RWPE1 (cell line): ENCODE measurements around the gene ARFIP1.
"Not testable (repeated sequence)": the region's sequence is repeated elsewhere in the genome, so short reads cannot be mapped to it uniquely, and the experiment has no call there.

ENCODE experiments used
- CTCF ChIA-PET: fragments of 350-600 bp; sonication (Branson Sonifier 250); formaldehyde crosslinking; extraction: SDS; loops from one replicate; lab custom pipeline; 2021; lab: Yijun Ruan, JAX
- POLR2A ChIA-PET: fragments of 400-600 bp; formaldehyde crosslinking; extraction: SDS; loops from one replicate; lab custom pipeline; 2020; ENCODE audit warnings: antibody characterized with exemption; ENCODE audit not compliant: low non-redundant PET; lab: Yijun Ruan, JAX
- DNase-seq: peaks from one replicate; pipeline ENCODE4 v3.0.0; 2012; ENCODE audit warnings: low spot score
- H3K27ac ChIP-seq: fragments of 450-650 bp; 2 replicates; pipeline ENCODE4 v1.5.1; 2017
- CTCF ChIP-seq: fragments of 450-650 bp; conservative IDR thresholded peaks from 2 replicates; pipeline ENCODE4 v1.5.1; 2017; ENCODE audit warnings: low read depth, mild to moderate bottlenecking

ARFIP1 gene

GRCh38 chr4:152862608-152863007 lies 82.9 kb downstream of the ARFIP1 start:
- no peak for DNase-seq
- ChIA-PET POLR2A (no interaction called here), CTCF (no interaction called here)
- no peak for TF ChIP-seq CTCF
- no peak overlapping the region for H3K27ac ChIP-seq

GRCh38 chr4:152864361-152864760 lies 84.6 kb downstream of the ARFIP1 start:
- no peak for TF ChIP-seq CTCF
- POLR2A ChIA-PET, result no interaction called here

GRCh38 chr4:152866432-152866993 lies 86.8 kb downstream of the ARFIP1 start:
- H3K27ac ChIP-seq, CTCF ChIA-PET, POLR2A ChIA-PET, DNase-seq: not testable (repeated sequence)

More at GRCh38 chr4:152864361-152864760, 84.6 kb downstream of the ARFIP1 start:
- DNase-seq, result no peak
- no peak overlapping the region for H3K27ac ChIP-seq
- CTCF ChIA-PET, result interaction anchor here (0.6 kb wide), 1 partner anchor 1588 kb away, joined by 3 read pairs; the partner anchor contains the start of gene PRSS48

GRCh38 chr4:152870606-152871005 lies 90.9 kb downstream of the ARFIP1 start:
- no peak for DNase-seq
- no peak for TF ChIP-seq CTCF
- CTCF ChIA-PET, result interaction anchor here (1.1 kb wide), 1 partner anchor 213 kb away, joined by 5 read pairs; no protein-coding TSS in a partner anchor
- no peak overlapping the region for H3K27ac ChIP-seq
- POLR2A ChIA-PET, result no interaction called here

GRCh38 chr4:152875261-152875660 lies 95.5 kb downstream of the ARFIP1 start:
- no peak for TF ChIP-seq CTCF
- no peak for DNase-seq
- no peak overlapping the region for H3K27ac ChIP-seq
- ChIA-PET CTCF (interaction anchor here (1.1 kb wide), 1 partner anchor 25 kb away, joined by 4 read pairs; no protein-coding TSS in a partner anchor), POLR2A (no interaction called here)

- ChIA-PET CTCF (interaction anchor here (0.7 kb wide), 1 partner anchor 451 kb away, joined by 3 read pairs; no protein-coding TSS in a partner anchor), POLR2A (no interaction called here)
- TF ChIP-seq CTCF, result no peak
- H3K27ac ChIP-seq, result no peak overlapping the region
- DNase-seq, result no peak
Measured at GRCh38 chr4:152877868-152878267, 98.1 kb downstream of the ARFIP1 start.

GRCh38 chr4:152880263-152880662 lies 100.5 kb downstream of the ARFIP1 start:
- DNase-seq, result no peak
- no peak for TF ChIP-seq CTCF
- no peak overlapping the region for H3K27ac ChIP-seq
- ChIA-PET CTCF (no interaction called here), POLR2A (no interaction called here)
